ENCODE results near the gene SOST. TPM values are rescaled to one million over a fixed set of nuclear protein-coding genes. Genes with fewer than 3 reads are reported as not detected.

SOST gene
- total and polyA plus RNA-seq, 12 donors, result 0.03 to 0.14 TPM; not detected in 10

DNA sequence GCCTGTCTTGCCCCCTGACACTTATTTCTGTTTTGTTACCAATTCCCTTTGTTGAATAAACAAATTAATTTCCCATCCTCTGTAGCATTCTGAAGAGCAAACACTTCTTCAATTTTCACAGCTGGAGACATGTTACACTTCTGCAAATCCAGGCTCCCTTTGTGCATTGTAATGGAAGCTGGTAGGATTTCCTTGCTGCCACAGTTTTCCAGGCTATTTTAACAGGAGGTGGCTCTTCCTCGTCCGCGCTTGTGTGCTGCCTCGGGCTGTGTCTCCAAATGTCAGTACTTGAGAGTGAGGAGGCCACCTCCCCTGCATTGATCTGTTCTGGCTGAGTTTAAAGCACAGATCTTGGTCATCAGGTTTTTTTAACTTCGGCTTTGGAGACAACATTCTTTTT, 40.0 kb downstream of the SOST start:
- WGBS, 2 donors, result 75 to 77% methylated on average over 5 of the region's 5 CpGs
- H3K36me3 ChIP-seq, result no peaks in the 10 kb centered on the region
- intact Hi-C loops (cut with DNase I), result loop anchor here in 1 of 10 donors (5.0 kb wide), 1 partner anchor 34 kb away; no protein-coding TSS in a partner anchor
- no peaks in the 10 kb centered on the region for H3K9me3 ChIP-seq
- H3K27ac ChIP-seq, result no peak overlapping the region
- ATAC-seq (no peak), DNase-seq (no peak)
- H3K4me1 ChIP-seq, result peaks cover 0 to 29% (median 11%) of the 10 kb centered on the region in 9 donors
- H3K4me3 ChIP-seq, result no peak overlapping the region
- TF ChIP-seq, protein P1, sequence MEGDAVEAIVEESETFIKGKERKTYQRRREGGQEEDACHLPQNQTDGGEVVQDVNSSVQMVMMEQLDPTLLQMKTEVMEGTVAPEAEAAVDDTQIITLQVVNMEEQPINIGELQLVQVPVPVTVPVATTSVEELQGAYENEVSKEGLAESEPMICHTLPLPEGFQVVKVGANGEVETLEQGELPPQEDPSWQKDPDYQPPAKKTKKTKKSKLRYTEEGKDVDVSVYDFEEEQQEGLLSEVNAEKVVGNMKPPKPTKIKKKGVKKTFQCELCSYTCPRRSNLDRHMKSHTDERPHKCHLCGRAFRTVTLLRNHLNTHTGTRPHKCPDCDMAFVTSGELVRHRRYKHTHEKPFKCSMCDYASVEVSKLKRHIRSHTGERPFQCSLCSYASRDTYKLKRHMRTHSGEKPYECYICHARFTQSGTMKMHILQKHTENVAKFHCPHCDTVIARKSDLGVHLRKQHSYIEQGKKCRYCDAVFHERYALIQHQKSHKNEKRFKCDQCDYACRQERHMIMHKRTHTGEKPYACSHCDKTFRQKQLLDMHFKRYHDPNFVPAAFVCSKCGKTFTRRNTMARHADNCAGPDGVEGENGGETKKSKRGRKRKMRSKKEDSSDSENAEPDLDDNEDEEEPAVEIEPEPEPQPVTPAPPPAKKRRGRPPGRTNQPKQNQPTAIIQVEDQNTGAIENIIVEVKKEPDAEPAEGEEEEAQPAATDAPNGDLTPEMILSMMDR (IDR thresholded peaks at IDR 0.05), result no peak
- H3K27me3 ChIP-seq, result peaks cover 0 to under 1% (median 0%) of the 10 kb centered on the region in 7 donors

DNA sequence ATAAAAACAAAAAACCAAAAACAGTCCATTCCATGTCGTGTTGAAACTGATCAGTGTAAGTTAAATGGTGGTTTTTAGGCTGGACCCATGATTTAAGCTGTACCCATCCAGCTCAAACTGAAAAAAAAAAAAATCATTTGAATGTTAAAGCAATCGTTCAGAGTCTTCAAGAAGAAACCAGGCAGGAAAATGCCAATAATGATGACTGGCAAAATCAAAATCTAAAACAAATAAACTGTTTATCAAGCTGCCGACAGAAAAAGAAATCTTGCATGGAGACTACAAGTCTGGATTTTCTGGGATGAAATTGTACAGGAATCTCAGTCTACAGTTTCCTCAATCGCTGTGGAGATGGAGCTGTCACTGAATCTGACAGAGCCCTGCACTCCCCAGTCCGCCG, 40.7 kb downstream of the SOST start:
- DNase-seq (no peak), ATAC-seq (no peak)
- Histone ChIP-seq H3K36me3 (no peaks in the 10 kb centered on the region), H3K27ac (no peak overlapping the region), H3K4me3 (no peak overlapping the region), H3K27me3 (peaks cover 0 to 7% (median 0%) of the 10 kb centered on the region in 7 donors), H3K9me3 (no peaks in the 10 kb centered on the region), H3K4me1 (peaks cover 0 to 36% (median 18%) of the 10 kb centered on the region in 9 donors)
- TF ChIP-seq, protein P1 (IDR thresholded peaks at IDR 0.05), result no peak
- intact Hi-C loops (cut with DNase I), result loop anchor here in 1 of 10 donors (5.0 kb wide), 1 partner anchor 34 kb away; no protein-coding TSS in a partner anchor
- WGBS, 2 donors, result 62 to 69% methylated on average over 6 of the region's 6 CpGs

DNA sequence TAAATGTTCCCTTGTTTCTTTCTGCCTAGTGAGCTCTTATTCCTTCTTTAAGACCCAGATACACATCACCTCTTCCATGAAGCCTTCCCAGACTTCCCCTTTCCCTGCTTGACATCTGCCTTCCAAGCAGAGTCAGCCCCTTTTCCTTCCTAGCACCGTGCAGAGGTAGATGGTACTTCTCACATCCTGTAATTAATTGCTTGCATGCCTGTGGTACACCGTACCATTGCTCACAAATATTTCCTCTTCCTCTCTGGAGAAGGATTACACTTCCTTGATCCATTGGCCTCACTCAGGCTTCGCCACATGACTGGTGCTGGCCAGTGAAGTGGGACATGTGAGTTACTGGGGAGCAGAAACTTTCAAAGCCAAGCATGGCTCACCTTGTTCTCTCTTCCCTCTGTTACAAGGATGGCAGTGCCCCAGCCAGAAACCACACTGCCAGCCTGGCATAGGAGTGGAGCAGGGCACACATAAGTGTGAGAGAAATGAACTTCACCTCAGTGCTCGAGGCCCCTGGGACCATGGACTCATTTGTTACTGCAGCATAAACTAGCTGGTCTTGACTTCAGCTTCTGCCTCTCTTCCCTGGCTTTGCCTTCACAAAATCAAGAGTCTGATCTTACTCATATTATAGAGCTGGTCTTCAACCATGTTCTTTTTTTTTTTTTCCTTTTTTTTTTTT, 44.0 kb downstream of the SOST start:
- peak overlapping the region in 1 of 10 donors; percentile 57 for H3K4me3 ChIP-seq
- 73 to 81% methylated on average over 4 of the region's 4 CpGs for WGBS, 2 donors
- H3K4me1 ChIP-seq, result peaks cover 0 to 32% (median 19%) of the 10 kb centered on the region in 9 donors
- no peaks in the 10 kb centered on the region for H3K36me3 ChIP-seq
- intact Hi-C loops (cut with DNase I), result loop anchor here in 3 of 10 donors (5.0 kb wide), 2 partner anchors 33 to 38 kb away; no protein-coding TSS in a partner anchor
- TF ChIP-seq, protein P1 (IDR thresholded peaks at IDR 0.05), result no peak
- peak in 3 of 8 donors; percentile 24 to 41 (median 25) for ATAC-seq
- no peaks in the 10 kb centered on the region for H3K9me3 ChIP-seq
- DNase-seq, result no peak
- H3K27ac ChIP-seq, result peak overlapping the region in 5 of 10 donors; percentile 12 to 80 (median 54)
- peaks cover 0 to 18% (median 0%) of the 10 kb centered on the region in 7 donors for H3K27me3 ChIP-seq

DNA sequence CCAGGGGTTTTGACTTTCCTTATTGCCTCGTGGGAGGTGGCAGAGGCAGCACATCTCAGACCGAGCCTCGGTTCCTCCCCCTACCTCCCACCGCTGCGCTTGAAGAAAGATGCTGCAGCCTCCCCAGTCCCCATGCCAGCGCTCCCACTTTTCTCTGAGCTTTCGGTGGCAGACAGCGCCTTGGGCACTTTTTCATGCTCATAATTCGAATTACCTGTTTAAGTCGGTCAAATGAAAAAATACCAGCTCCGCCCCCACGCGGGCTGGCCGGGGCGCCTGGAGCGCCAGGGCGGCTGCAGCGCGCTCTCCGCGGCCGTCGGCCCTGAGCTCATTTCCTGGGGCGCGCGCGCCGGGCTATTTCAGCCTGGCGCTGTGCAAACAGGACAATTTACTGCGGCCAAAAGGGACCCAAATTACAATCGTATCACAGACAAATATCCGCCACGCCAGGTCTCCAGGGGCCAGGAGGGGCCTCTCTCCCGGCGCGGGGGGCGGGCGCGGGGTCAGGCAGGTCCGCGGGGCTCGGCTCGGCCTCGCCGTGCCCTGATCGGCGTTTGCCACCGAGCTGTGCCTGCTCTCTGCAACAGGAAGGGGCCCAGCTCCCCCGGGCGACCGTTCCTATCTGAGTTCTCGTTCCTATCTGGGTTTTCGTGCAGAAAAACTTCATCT, 45.0 kb downstream of the SOST start:
- peak; percentile 45 to 51 for DNase-seq

More for the DNA sequence above, 45.0 kb downstream of the SOST start:
- intact Hi-C loops (cut with DNase I), result loop anchor here in 2 of 10 donors (5.0 kb wide), 2 partner anchors 34 to 39 kb away; no protein-coding TSS in a partner anchor
- Histone ChIP-seq H3K4me3 (peak overlapping the region in 9 of 10 donors; percentile 38 to 60 (median 55)), H3K9me3 (no peaks in the 10 kb centered on the region), H3K27ac (peak overlapping the region in 9 of 10 donors; percentile 12 to 80 (median 62)), H3K4me1 (peaks cover 0 to 30% (median 18%) of the 10 kb centered on the region in 9 donors), H3K36me3 (no peaks in the 10 kb centered on the region), H3K27me3 (peaks cover 0 to 18% (median 0%) of the 10 kb centered on the region in 7 donors)
- 1 to 2% methylated on average over 53 of the region's 53 CpGs for WGBS, 2 donors
- TF ChIP-seq, protein P1 (IDR thresholded peaks at IDR 0.05), result peak in 1 of 9 donors; percentile 28
- peak; percentile 72 to 88 (median 82) for ATAC-seq
